Inferior parietal cortex (tissue), 1 donor: Measurements from ENCODE around the gene CCSER2.
A peak's percentile ranks its signal among the peaks of the same experiment; 100 is the strongest.
"Not testable (repeated sequence)": the region's sequence is repeated elsewhere in the genome, so short reads cannot be mapped to it uniquely, and the experiment has no call there.

Experiments
- DNase-seq: peaks from one replicate; pipeline ENCODE4 v3.0.0-alpha.2; 2016; ENCODE audit errors: extremely low spot score

The CCSER2 gene

DNA sequence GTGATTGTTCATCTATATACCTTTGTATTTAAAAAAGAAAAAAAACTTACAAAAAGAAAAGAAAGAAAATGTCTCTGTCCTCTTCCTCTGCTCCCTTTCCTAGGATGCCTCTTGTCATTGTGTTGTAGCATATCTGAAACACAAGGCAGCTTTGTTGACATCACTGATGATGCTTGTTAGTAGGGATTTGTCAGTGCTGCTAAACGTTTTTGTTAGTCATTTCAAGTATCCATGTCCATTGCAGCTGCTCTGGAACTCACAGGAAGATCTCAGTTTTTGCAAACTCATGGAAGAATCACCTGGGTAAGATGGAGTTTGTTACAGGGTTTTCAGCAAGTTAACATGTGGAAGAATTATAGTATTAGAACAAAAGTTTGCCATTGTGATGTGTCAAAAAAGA, 123.6 kb downstream of the CCSER2 start:
- peak; percentile 71 for DNase-seq

DNA sequence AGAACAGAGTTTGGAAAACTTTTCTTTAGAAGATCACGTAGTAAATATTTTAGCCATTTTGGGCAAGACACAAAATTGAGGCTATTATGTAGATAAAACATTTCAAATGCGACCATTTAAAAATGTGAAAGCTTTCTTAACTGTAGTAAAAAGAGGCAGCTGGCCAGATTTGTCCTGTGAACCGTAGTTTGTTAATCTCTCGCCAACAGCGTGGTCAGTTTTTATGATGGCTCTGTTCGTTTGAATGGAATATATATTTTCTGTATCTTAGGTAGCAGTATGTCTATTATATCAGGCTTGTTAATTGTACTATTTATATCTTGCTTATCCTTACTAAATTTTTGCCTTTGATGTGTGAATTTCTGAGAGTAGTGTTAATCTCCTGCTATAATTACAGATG, 124.9 kb downstream of the CCSER2 start:
- no peak for DNase-seq

GRCh38 chr10:84456126-84456525, 127.7 kb downstream of the CCSER2 start:
- no peak for DNase-seq

DNA sequence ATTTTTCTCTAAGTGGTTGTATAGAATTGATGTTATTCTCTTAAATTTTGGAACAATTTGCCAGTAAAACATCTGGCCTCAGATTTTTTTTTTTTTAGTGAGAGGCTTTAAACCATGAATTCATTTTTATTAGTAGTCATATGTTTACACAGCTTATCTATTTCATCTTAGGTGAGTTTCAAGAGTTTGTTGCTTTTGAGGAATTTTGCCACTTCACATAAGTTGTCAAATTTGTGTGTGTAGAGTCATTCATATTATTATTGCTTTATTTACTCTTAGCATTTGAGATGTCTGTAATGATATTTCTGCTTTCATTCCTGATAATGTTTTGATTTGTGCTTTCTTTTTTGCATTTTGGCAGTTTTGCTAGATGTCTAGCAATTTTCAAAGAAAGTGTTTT, 132.1 kb downstream of the CCSER2 start:
- no peak for DNase-seq

DNA sequence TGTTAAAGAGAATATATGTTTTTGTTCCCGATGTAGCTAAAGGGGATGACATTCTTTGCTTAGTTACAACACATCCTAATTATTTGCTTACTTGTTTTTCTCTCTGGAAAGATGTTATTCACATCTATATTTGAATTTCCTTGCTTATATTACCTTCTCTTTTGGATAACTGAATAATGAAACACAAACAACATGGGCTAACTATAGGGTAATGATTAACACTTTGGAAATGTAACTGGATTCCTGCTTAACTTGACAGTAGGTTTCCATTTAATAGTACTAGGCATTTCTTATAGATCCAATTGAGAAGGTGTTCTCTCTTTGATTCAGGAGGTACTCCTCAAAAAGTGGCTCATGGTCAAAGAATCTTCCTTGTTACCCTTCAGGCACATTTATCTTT, 141.1 kb downstream of the CCSER2 start:
- no peak for DNase-seq

- no peak for DNase-seq
These were observed 144.7 kb downstream of the CCSER2 start for GRCh38 chr10:84473136-84473535.

DNA sequence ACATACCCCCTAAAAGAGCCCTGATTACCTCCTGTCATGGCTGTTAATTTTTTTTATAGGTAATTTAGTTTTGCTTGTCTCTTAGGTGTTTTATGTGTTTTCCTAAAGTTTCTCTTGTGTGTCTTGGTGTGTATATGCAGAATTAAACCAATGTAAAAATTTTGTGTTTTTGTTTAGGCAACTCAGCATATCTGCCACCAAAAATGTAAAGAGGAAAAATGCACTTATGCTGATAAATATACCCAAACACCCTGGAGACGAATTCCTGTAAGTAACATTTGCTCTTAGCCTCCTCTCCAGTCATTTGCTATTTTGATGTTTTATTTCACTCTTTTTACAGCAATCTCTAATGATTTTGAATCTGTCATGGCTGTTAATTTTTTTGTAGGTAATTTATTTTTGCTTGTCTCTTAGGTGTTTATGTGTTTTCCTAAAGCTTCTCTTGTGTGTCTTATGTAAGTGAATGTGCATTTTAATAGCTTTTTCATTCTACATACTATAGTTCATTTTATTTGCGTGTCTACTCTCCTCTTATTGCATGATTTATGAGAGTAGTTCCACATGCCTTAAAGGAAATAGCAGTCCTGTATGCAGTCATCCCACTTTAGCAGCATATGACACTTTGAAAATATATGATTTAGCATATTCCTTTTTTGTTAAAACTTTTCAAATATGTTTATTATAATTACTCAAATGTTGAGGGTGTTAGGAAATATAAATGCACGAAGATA, 149.2 kb downstream of the CCSER2 start:
- no peak for DNase-seq

DNA sequence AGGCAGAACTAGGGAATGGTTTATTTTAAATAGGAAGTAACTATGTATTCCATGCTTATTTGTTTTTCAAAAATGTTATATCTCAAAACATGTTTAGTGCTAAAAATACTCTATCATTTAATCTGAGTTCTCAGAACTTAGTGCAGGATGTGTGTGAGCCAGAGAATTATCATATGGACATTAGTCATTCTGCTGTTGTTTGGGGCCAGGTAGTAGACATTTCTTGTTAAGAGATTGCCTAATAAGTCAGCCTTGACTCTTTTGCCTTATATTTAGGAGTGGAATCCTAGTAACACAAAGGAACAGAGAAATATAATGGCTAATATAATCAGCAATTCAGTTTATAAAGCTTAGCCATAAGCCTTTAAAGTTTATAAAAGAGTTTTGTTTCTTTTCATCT, 149.8 kb downstream of the CCSER2 start:
- DNase-seq = no peak

- no peak for DNase-seq
These were observed 150.3 kb downstream of the CCSER2 start for GRCh38 chr10:84478679-84479078.

- no peak for DNase-seq
These were observed 156.2 kb downstream of the CCSER2 start for GRCh38 chr10:84484541-84484940.

GRCh38 chr10:84493361-84493760, 165.0 kb downstream of the CCSER2 start:
- no peak for DNase-seq

GRCh38 chr10:84493951-84494848, 165.8 kb downstream of the CCSER2 start:
- no peak for DNase-seq

DNA sequence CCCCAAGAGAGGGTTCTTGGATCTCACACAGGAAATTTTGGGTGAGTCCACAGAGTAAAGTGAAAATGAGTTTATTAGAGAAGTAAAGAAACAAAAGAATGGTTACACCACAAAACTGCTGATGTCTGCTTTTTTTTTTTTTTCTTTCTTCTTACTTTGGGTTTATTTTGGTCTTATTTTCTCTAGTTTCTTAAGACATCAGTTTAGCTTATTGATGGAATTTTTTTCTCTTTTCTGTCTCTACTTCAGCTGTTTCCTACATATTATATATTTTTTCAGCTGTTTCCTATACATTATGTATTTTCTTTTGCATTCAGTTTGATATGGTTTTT, 166.4 kb downstream of the CCSER2 start:
- DNase-seq = no peak

DNA sequence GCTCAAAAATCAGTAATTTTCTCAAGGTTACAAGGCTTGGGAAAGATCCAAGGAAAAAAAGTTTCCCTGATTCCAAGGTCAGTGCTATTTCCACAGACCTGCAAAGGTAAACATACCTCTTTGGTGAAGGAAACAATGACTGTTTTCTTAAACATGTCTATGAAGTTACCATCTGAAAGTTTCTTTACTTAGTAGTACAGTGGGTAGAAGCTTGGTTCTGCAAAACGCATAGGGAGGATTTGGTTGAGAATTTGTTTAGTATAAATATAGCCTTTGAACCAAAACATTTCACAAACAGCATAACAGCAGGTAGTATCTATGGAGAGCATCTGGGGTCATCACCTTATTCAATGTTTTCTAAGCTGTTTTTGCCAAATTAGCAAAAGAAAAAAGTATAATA, 169.6 kb downstream of the CCSER2 start:
- no peak for DNase-seq

DNA sequence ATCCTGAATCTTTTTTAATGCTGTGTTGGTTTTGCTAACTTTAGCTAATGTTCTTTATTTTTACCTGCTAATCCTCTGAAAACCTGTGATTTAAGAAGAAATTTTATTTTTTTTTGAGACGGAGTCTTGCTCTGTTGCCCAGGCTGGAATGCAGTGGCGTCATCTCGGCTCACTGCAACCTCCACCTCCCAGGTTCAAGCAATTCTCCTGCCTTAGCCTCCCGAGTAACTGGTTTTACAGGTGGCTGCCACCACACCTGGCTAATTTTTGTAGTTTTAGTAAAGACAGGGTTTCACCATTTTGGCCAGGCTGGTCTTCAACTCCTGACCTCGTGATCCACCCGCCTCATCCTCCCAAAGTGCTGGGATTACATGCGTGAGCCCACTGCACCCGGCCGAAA, 170.7 kb downstream of the CCSER2 start:
- not testable (repeated sequence) for DNase-seq

GRCh38 chr10:84499846-84500245, 171.5 kb downstream of the CCSER2 start:
- DNase-seq = no peak

GRCh38 chr10:84510121-84510520, 181.7 kb downstream of the CCSER2 start:
- DNase-seq = no peak

DNA sequence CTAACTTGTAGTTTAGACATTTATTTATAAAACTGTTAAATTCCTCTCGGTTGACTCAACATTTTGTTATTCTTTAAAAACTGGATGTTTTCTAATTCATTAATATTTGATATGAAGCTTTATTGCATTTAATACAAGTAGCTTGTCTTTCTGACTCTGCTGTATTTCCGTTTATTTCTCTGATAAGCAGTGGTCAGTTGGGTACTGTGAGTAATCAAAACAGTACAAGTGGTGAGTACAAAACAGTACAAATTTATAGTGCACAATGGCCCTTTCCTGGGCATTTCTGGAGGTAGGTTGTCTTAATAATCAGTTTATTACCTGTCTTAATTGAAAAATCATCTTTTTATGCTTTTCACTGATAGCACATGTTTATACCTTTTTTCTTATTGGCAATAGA, 182.7 kb downstream of the CCSER2 start:
- DNase-seq = no peak

- DNase-seq = no peak
These were observed 183.4 kb downstream of the CCSER2 start for GRCh38 chr10:84511709-84512285.

- DNase-seq = no peak
These were observed 189.2 kb downstream of the CCSER2 start for GRCh38 chr10:84517554-84517953.

DNA sequence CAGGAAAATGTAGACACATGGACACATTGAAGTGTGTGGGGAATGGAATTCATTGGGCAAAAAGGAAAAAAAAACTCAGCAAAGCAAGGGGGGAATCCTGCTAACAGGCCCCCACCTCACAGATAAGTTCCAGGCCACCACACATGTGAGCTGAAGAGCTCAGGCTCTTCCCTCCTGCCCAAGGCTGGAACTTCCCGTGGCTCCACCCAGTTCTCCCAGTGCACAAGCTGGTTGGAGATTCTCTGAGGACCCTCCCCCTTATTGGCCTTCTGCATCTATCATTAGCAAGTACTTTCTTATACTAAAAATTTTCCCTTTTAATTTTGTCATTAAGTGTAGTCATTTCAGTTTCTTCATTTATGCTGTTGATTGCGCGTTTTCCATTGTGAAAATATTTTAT, 190.8 kb downstream of the CCSER2 start:
- DNase-seq = no peak

- DNase-seq = no peak
These were observed 192.6 kb downstream of the CCSER2 start for GRCh38 chr10:84521013-84521412.

GRCh38 chr10:84521468-84521867, 193.1 kb downstream of the CCSER2 start:
- no peak for DNase-seq
